Measurements from ENCODE around the gene RPS6KC1.

GRCh38 chr1:213060836-213061235 lies 9.8 kb downstream of the RPS6KC1 start:
- TF ChIP-seq SUZ12 (IDR thresholded peaks at IDR 0.05) = no peak
- TF ChIP-seq ELF4 (IDR thresholded peaks at IDR 0.05) = no peak
- no peak for TF ChIP-seq SP1 (IDR thresholded peaks at IDR 0.05)
- TF ChIP-seq LEF1 (IDR thresholded peaks at IDR 0.05; ENCODE audit: borderline replicate concordance) = no peak
- TF ChIP-seq FOXM1 (IDR thresholded peaks at IDR 0.05; ENCODE audit: borderline replicate concordance) = no peak
- TF ChIP-seq ZNF384 (IDR thresholded peaks at IDR 0.05) = no peak
- no peak for TF ChIP-seq BHLHE40 (IDR thresholded peaks at IDR 0.05; ENCODE audit: borderline replicate concordance)
- no peak for TF ChIP-seq HDGF (IDR thresholded peaks at IDR 0.05; ENCODE audit: borderline replicate concordance)
- TF ChIP-seq ARNT (IDR thresholded peaks at IDR 0.05) = no peak
- TF ChIP-seq FOXA1 (IDR thresholded peaks at IDR 0.05) = no peak
- no peak for TF ChIP-seq PKNOX1 (IDR thresholded peaks at IDR 0.05)

Measured in HEK293T (cell line).